HEK293 (cell line): Measurements from ENCODE around the gene TRIM24.

ENCODE experiments used
- CTCF ChIA-PET: fragments of 350-600 bp; formaldehyde crosslinking; extraction: SDS; loops from one replicate; lab custom pipeline; 2021; ENCODE audit warnings: antibody characterized with exemption; lab: Yijun Ruan, JAX
- POLR2A ChIA-PET: fragments of 300-600 bp; formaldehyde crosslinking; extraction: SDS; loops from one replicate; lab custom pipeline; 2020; ENCODE audit warnings: antibody characterized with exemption, inconsistent platforms; lab: Yijun Ruan, JAX
- H3K27ac ChIP-seq: fragments of 200-500 bp; sonication (Bioruptor generic); 2 replicates; pipeline ENCODE4 v1.5.1; 2014; ENCODE audit warnings: low read depth, low read length, control low read depth, inconsistent platforms; ENCODE audit errors: extremely low read depth
- H3K36me3 ChIP-seq, 2 experiments: fragments of 200-500 bp in 1 of 2; sonication (Bioruptor generic) in 1 of 2; 1 replicate in 1 of 2; 2 replicates in 1 of 2; pipeline ENCODE4 v1.5.1; 2014 to 2017; ENCODE audit warnings: inconsistent platforms in 2 of 2, low read length in 2 of 2; ENCODE audit not compliant: control insufficient read depth in 2 of 2, insufficient read depth in 1 of 2
- H3K4me1 ChIP-seq: fragments of 200-500 bp; sonication (Bioruptor generic); 2 replicates; pipeline ENCODE4 v1.5.1; 2014; ENCODE audit warnings: mild to moderate bottlenecking, low read length, inconsistent platforms; ENCODE audit not compliant: control insufficient read depth, insufficient read depth
- H3K4me3 ChIP-seq: 2 replicates; pipeline ENCODE4 v1.5.1; 2011; ENCODE audit warnings: low read depth, mild to moderate bottlenecking, control low read depth, low read length, moderate library complexity
- H3K9me3 ChIP-seq: fragments of 200-500 bp; sonication (Bioruptor generic); 2 replicates; pipeline ENCODE4 v1.5.1; 2014; ENCODE audit warnings: low read depth, low read length, inconsistent platforms; ENCODE audit not compliant: control insufficient read depth, insufficient read depth
- SETDB1 ChIP-seq: IDR thresholded peaks from one replicate; pipeline ENCODE4 v1.6.1; 2017; ENCODE audit warnings: mild to moderate bottlenecking, low read length, moderate library complexity, mixed read lengths; ENCODE audit not compliant: insufficient read length
- WT1 ChIP-seq: fragments of 450-650 bp; formaldehyde crosslinking; IDR thresholded peaks from 2 replicates; pipeline ENCODE4 v1.5.1; 2016; ENCODE audit warnings: missing biosample characterization, missing genetic modification characterization
- ZFHX2 ChIP-seq: fragments of 450-650 bp; formaldehyde crosslinking; conservative IDR thresholded peaks from 2 replicates; pipeline ENCODE4 v1.5.1; 2016; ENCODE audit warnings: missing biosample characterization, missing genetic modification characterization
- ZNF214 ChIP-seq: fragments of 450-650 bp; formaldehyde crosslinking; IDR thresholded peaks from 2 replicates; pipeline ENCODE4 v1.5.1; 2017; ENCODE audit warnings: missing biosample characterization, mild to moderate bottlenecking, missing genetic modification characterization, borderline replicate concordance
- ZNF274 ChIP-seq, 2 experiments: fragments of 200-500 bp in 1 of 2; fragments of 450-650 bp in 1 of 2; sonication (Bioruptor generic) in 1 of 2; formaldehyde crosslinking in 1 of 2; IDR thresholded peaks; 2 replicates each; pipeline versions ENCODE4 v1.5.1 to v1.6.1; 2014 to 2016; ENCODE audit warnings: borderline replicate concordance in 1 of 2, inconsistent platforms in 1 of 2, low read length in 1 of 2, missing biosample characterization in 1 of 2, missing genetic modification characterization in 1 of 2
- ZNF362 ChIP-seq: fragments of 450-650 bp; formaldehyde crosslinking; IDR thresholded peaks from 2 replicates; pipeline ENCODE4 v1.5.1; 2016; ENCODE audit warnings: missing biosample characterization, missing genetic modification characterization
- ZNF404 ChIP-seq: fragments of 450-650 bp; formaldehyde crosslinking; IDR thresholded peaks from 2 replicates; pipeline ENCODE4 v1.5.1; 2017; ENCODE audit warnings: missing biosample characterization, missing genetic modification characterization
- ZNF433 ChIP-seq: fragments of 450-650 bp; formaldehyde crosslinking; IDR thresholded peaks from 2 replicates; pipeline ENCODE4 v1.5.1; 2016; ENCODE audit warnings: missing biosample characterization, missing genetic modification characterization, low read depth
- ZNF518A ChIP-seq: fragments of 450-650 bp; formaldehyde crosslinking; conservative IDR thresholded peaks from 2 replicates; pipeline ENCODE4 v1.5.1; 2016; ENCODE audit warnings: low read depth, missing biosample characterization, missing genetic modification characterization
- ZNF521 ChIP-seq: fragments of 450-650 bp; formaldehyde crosslinking; IDR thresholded peaks from 2 replicates; pipeline ENCODE4 v1.5.1; 2017; ENCODE audit warnings: missing biosample characterization, mild to moderate bottlenecking, missing genetic modification characterization
- ZNF530 ChIP-seq: fragments of 450-650 bp; formaldehyde crosslinking; IDR thresholded peaks from 2 replicates; pipeline ENCODE4 v1.5.1; 2016; ENCODE audit warnings: low read depth, missing biosample characterization, missing genetic modification characterization
- ZNF692 ChIP-seq: fragments of 450-650 bp; formaldehyde crosslinking; IDR thresholded peaks from 2 replicates; pipeline ENCODE4 v1.5.1; 2016; ENCODE audit warnings: missing biosample characterization, missing genetic modification characterization
- ZNF701 ChIP-seq: fragments of 450-650 bp; formaldehyde crosslinking; IDR thresholded peaks from 2 replicates; pipeline ENCODE4 v1.5.1; 2016; ENCODE audit warnings: missing biosample characterization, missing genetic modification characterization
- ZNF830 ChIP-seq: fragments of 450-650 bp; IDR thresholded peaks from 2 replicates; pipeline ENCODE4 v1.5.0; 2018; ENCODE audit warnings: missing biosample characterization, missing genetic modification characterization, low read depth, mild to moderate bottlenecking, moderate library complexity
- ZNF837 ChIP-seq: fragments of 450-650 bp; formaldehyde crosslinking; IDR thresholded peaks from 2 replicates; pipeline ENCODE4 v1.5.1; 2016; ENCODE audit warnings: missing biosample characterization, missing genetic modification characterization
- ZXDB ChIP-seq: fragments of 450-650 bp; formaldehyde crosslinking; IDR thresholded peaks from 2 replicates; pipeline ENCODE4 v1.5.1; 2016; ENCODE audit warnings: missing biosample characterization, missing genetic modification characterization

TRIM24 gene

GRCh38 chr7:138556771-138557484 lies 96.9 kb downstream of the TRIM24 start:
- CTCF ChIA-PET, result interaction anchor here (0.6 kb wide), 1 partner anchor 115 kb away, joined by 4 read pairs; no protein-coding TSS in a partner anchor
- POLR2A ChIA-PET, result no interaction called here
- Histone ChIP-seq H3K9me3 (no peaks in the 10 kb centered on the region), H3K4me3 (no peak overlapping the region), H3K27ac (no peak overlapping the region), H3K4me1 (no peaks in the 10 kb centered on the region), H3K36me3 (peaks cover 3 to 98% of the 10 kb centered on the region in 2 experiments; a peak in 2 of 3 replicates)
- no peak for TF ChIP-seq ZNF530
- TF ChIP-seq ZFHX2 (tag by site-specific recombination), result no peak
- peak; percentile 90 for TF ChIP-seq SETDB1
- peak; percentile 98 for TF ChIP-seq ZNF701 (tag by site-specific recombination)
- TF ChIP-seq WT1 (tag by site-specific recombination), result no peak

GRCh38 chr7:138559448-138559847 lies 99.4 kb downstream of the TRIM24 start:
- Histone ChIP-seq H3K36me3 (peaks cover 0 to 100% of the 10 kb centered on the region in 2 experiments; a peak in 2 of 3 replicates), H3K9me3 (no peaks in the 10 kb centered on the region), H3K4me1 (no peaks in the 10 kb centered on the region), H3K27ac (no peak overlapping the region), H3K4me3 (no peak overlapping the region)
- TF ChIP-seq ZNF433 (tag by site-specific recombination) (no peak), ZNF404 (tag by site-specific recombination) (no peak), ZNF518A (no peak), ZNF214 (no peak), ZNF362 (tag by site-specific recombination) (no peak), ZNF274 (IDR thresholded peaks at IDR 0.05; ENCODE audit: low read length) (no peak), ZNF274 (tag by site-specific recombination; IDR thresholded peaks at IDR 0.05; ENCODE audit: borderline replicate concordance) (no peak), ZNF521 (tag by site-specific recombination) (no peak), ZNF830 (tag by site-specific recombination) (no peak), ZXDB (tag by site-specific recombination) (no peak), ZNF837 (no peak), ZNF692 (tag by site-specific recombination) (no peak)
- CTCF ChIA-PET, result no interaction called here
- POLR2A ChIA-PET, result no interaction called here
